Activated T-cell treated with anti-CD3 and anti-CD28 coated beads, Interleukin-2, amount 50 U/mL, for 4 hours (primary cell): Measurements from ENCODE around the gene STEAP1B. TPM values are rescaled to one million over a fixed set of nuclear protein-coding genes. Genes with fewer than 3 reads are reported as not detected.

Source experiments
- ATAC-seq, 2 donors: fragments of 200-7000 bp; cut with Tn5 transposase; one replicate each; pipeline ENCODE4 v1.10.0; 2021
- DNase-seq: peaks from one replicate; pipeline ENCODE4 v3.0.0-alpha.2; 2020
- H3K27me3 Mint-ChIP-seq: one replicate; pipeline ENCODE4 v1.8.0; 2021; ENCODE audit warnings: low read depth, mixed read lengths
- H3K36me3 Mint-ChIP-seq: one replicate; pipeline ENCODE4 v1.8.0; 2022; ENCODE audit warnings: mixed read lengths; ENCODE audit not compliant: insufficient read depth
- H3K4me1 Mint-ChIP-seq: one replicate; pipeline ENCODE4 v1.8.0; 2021; ENCODE audit warnings: low read depth, mixed read lengths
- H3K4me3 Mint-ChIP-seq: one replicate; pipeline ENCODE4 v1.8.0; 2021; ENCODE audit warnings: mild to moderate bottlenecking, moderate library complexity, mixed read lengths
- H3K9me3 Mint-ChIP-seq: one replicate; pipeline ENCODE4 v1.8.0; 2021; ENCODE audit warnings: mixed read lengths
- total RNA-seq, 3 donors: library from RNA; stranded (reverse); gene quantifications; one replicate each; pipeline ENCODE4 v1.2.1, GENCODE V29; 2021

STEAP1B gene
- total RNA-seq, 3 donors from 2014 or later: 0.20 to 0.33 (median 0.24) TPM

GRCh38 chr7:22377703-22378102 is 122.3 kb downstream of the STEAP1B start:
- Mint-ChIP-seq H3K9me3 (no peaks in the 10 kb centered on the region), H3K4me3 (no peak overlapping the region), H3K36me3 (no peaks in the 10 kb centered on the region), H3K27me3 (no peaks in the 10 kb centered on the region), H3K4me1 (no peaks in the 10 kb centered on the region)
- no peak for DNase-seq
- no peak for ATAC-seq

DNA sequence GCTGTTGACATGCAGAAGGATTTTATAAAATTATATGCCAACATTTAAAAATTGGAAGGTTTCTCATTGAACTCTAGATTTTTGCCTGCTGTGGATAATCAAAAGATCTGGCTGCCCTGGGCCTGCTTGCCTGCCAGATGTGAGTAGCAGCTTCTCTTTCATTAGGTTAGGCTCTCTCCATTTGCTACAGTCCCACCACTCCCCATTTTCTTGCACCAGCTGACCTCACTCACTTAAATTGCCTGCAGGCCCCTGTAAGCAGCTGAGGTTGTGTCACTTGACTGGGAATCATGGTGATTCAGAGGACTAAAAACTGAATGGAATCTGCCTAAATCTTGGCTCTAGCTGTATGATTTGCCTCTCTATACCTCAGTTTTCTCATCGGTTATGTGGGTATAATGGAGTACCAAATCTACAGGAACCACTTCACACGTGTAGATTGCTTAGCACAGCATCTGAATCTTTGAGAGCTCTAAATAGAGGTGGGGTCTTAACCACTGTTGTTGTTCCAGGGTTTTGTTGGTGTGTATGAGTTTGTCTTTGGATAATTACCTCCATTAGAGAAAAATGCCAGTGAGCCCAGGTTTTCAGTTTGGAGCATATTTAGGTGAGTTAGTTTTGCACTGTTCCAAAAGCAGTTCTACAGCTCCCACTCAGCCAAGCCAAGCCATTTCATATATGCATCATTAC is 124.5 kb downstream of the STEAP1B start:
- no peaks in the 10 kb centered on the region for H3K27me3 Mint-ChIP-seq
- no peak overlapping the region for H3K4me3 Mint-ChIP-seq
- no peaks in the 10 kb centered on the region for H3K9me3 Mint-ChIP-seq
- H3K4me1 Mint-ChIP-seq: no peaks in the 10 kb centered on the region
- ATAC-seq: no peak
- no peaks in the 10 kb centered on the region for H3K36me3 Mint-ChIP-seq
- no peak for DNase-seq

- no peaks in the 10 kb centered on the region for H3K36me3 Mint-ChIP-seq
- DNase-seq (no peak), ATAC-seq (no peak)
- H3K4me3 Mint-ChIP-seq: no peak overlapping the region
- H3K9me3 Mint-ChIP-seq: no peaks in the 10 kb centered on the region
- peaks cover 3% of the 10 kb centered on the region for H3K27me3 Mint-ChIP-seq
- no peaks in the 10 kb centered on the region for H3K4me1 Mint-ChIP-seq
Observed at GRCh38 chr7:22373911-22374310, 126.1 kb downstream of the STEAP1B start.

DNA sequence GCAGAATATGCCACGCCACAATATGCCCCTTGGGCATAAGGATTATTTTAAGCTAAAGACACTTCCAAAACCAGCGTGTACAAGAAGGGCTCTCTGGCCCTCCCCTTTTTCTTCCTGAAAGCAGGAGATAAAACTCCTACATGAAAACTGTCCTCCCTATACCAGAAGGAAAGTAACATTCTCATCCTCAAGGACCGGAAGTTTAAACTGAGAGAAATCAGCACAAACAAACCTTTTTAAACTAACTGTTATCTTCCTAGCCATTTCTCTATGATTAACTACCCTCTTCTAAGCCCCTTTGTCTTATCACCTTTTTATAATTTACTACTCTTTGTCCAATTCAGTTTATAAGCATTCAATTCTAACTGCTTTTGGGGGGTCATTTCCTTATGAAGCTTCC is 126.6 kb downstream of the STEAP1B start:
- Mint-ChIP-seq H3K9me3 (no peaks in the 10 kb centered on the region), H3K4me3 (no peak overlapping the region), H3K27me3 (peaks cover 3% of the 10 kb centered on the region), H3K36me3 (no peaks in the 10 kb centered on the region), H3K4me1 (no peaks in the 10 kb centered on the region)
- ATAC-seq (no peak), DNase-seq (no peak)

DNA sequence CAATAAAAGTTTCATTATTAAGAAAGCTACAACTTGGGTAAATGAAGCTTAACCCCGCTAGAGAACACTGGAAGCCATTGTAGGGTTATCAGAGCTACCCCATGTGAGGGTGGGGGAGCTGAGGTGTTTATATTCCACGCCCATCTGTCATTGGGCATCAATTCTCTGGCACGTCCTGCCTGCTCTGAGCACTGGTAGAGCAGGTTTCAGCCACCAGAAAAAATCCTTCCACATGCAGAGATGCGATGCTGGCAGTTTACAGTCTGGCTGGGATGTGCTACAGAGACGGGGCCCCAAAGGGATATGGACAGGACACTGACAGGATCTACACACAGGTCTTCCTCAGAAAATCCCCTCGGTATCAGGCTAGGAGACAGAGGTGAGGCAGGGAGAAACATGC is 127.1 kb downstream of the STEAP1B start:
- Mint-ChIP-seq H3K36me3 (no peaks in the 10 kb centered on the region), H3K27me3 (peaks cover 3% of the 10 kb centered on the region), H3K4me3 (no peak overlapping the region), H3K9me3 (no peaks in the 10 kb centered on the region), H3K4me1 (no peaks in the 10 kb centered on the region)
- ATAC-seq (no peak), DNase-seq (no peak)

- Mint-ChIP-seq H3K4me3 (no peak overlapping the region), H3K36me3 (no peaks in the 10 kb centered on the region), H3K9me3 (no peaks in the 10 kb centered on the region), H3K4me1 (no peaks in the 10 kb centered on the region), H3K27me3 (peaks cover 3% of the 10 kb centered on the region)
- ATAC-seq (no peak), DNase-seq (no peak)
Observed at GRCh38 chr7:22371878-22372277, 128.1 kb downstream of the STEAP1B start.

Other genes starting within 250 kb of the STEAP1B start
- gene RAPGEF5, start 143.0 kb downstream of the STEAP1B start, total RNA-seq: 1 to 10 TPM in 1 of 3 donors, under 1 TPM in 2; 0.21 to 1.3 (median 0.56) TPM
- gene IL6, start 227.0 kb upstream of the STEAP1B start, total RNA-seq: 10 to 100 TPM in 2 of 3 donors, 1 to 10 TPM in 1; 9.3 to 35.4 (median 10.0) TPM